Hepatocyte (in vitro differentiated cells): Measurements from ENCODE around the gene TMED7. TPM values are rescaled to one million over a fixed set of nuclear protein-coding genes. Genes with fewer than 3 reads are reported as not detected.

Source experiments
- DNase-seq: peaks from one replicate; pipeline ENCODE4 v3.0.0-alpha.2; 2016; ENCODE audit warnings: low spot score
- H2AFZ ChIP-seq: fragments of 200-600 bp; sonication (generic); 2 replicates; pipeline ENCODE4 v1.6.0; 2016; ENCODE audit warnings: antibody characterized with exemption, mild to moderate bottlenecking
- H3K27ac ChIP-seq: fragments of 200-600 bp; sonication (generic); 2 replicates; pipeline ENCODE4 v1.5.1; 2016; ENCODE audit warnings: mild to moderate bottlenecking
- H3K27me3 ChIP-seq: fragments of 200-600 bp; sonication (generic); 2 replicates; pipeline ENCODE4 v1.6.1; 2016
- H3K36me3 ChIP-seq: fragments of 200-600 bp; sonication (generic); replicated peaks from 2 replicates; pipeline ENCODE4 v1.5.1; 2016; ENCODE audit warnings: low read depth; ENCODE audit not compliant: insufficient read depth
- H3K4me1 ChIP-seq: fragments of 200-600 bp; sonication (generic); 2 replicates; pipeline ENCODE4 v1.5.1; 2016; ENCODE audit warnings: mild to moderate bottlenecking, moderate library complexity; ENCODE audit not compliant: insufficient read depth
- H3K4me2 ChIP-seq: fragments of 200-600 bp; sonication (generic); 2 replicates; pipeline ENCODE4 v1.6.0; 2016
- H3K4me3 ChIP-seq: fragments of 200-600 bp; sonication (generic); 2 replicates; pipeline ENCODE4 v1.5.1; 2016; ENCODE audit warnings: mild to moderate bottlenecking
- H3K79me2 ChIP-seq: fragments of 200-600 bp; sonication (generic); 2 replicates; pipeline ENCODE4 v1.6.0; 2017; ENCODE audit warnings: mild to moderate bottlenecking
- H3K9me2 ChIP-seq: fragments of 200-600 bp; sonication (generic); replicated peaks from 2 replicates; pipeline ENCODE4 v1.6.0; 2017; ENCODE audit warnings: mild to moderate bottlenecking; ENCODE audit not compliant: insufficient read depth
- H3K9me3 ChIP-seq: fragments of 200-600 bp; sonication (generic); 2 replicates; pipeline ENCODE4 v1.5.1; 2016; ENCODE audit warnings: low read depth, mild to moderate bottlenecking
- H4K20me1 ChIP-seq: fragments of 200-600 bp; sonication (generic); 2 replicates; pipeline ENCODE4 v1.6.0; 2016; ENCODE audit warnings: mild to moderate bottlenecking; ENCODE audit not compliant: insufficient read depth, poor library complexity, severe bottlenecking
- CTCF ChIP-seq: fragments of 200-600 bp; sonication (generic); IDR thresholded peaks from 2 replicates; pipeline ENCODE4 v1.5.1; 2016; ENCODE audit warnings: antibody characterized with exemption, mild to moderate bottlenecking; ENCODE audit not compliant: poor library complexity
- EZH2 ChIP-seq: fragments of 200-600 bp; sonication (generic); IDR thresholded peaks from 2 replicates; pipeline ENCODE4 v1.6.1; 2016; ENCODE audit warnings: antibody characterized with exemption, mild to moderate bottlenecking, borderline replicate concordance
- EZH2phosphoT487 ChIP-seq: fragments of 200-600 bp; sonication (generic); IDR thresholded peaks from one replicate; pipeline ENCODE4 v1.6.1; 2018; ENCODE audit warnings: antibody characterized with exemption, mild to moderate bottlenecking, low read depth, moderate library complexity; ENCODE audit not compliant: unreplicated experiment, severe bottlenecking
- WGBS: methylation state at CpG from one replicate; pipeline ENCODE4 v1.1.6; 2016; ENCODE audit warnings: low lambda C conversion rate; ENCODE audit errors: missing lambda C conversion rate; 5-methylcytosine and 5-hydroxymethylcytosine counted together
- polyA plus RNA-seq: library from polyadenylated mRNA; unstranded; fragments of >200 nt; fragmentation: Nextera tagmentation; extraction: Ambion mirVana; gene quantifications from 2 replicates; pipeline ENCODE4 v1.2.1, GENCODE V29; 2016
- total RNA-seq: library from RNA; depleted of rRNA; stranded (reverse); fragments of >200 nt; gene quantifications from 2 replicates; pipeline ENCODE4 v1.2.3, GENCODE V29; 2014

Gene TMED7
- total and polyA plus RNA-seq, 2 experiments from 2014 or later = 88.1 to 214 TPM

DNA sequence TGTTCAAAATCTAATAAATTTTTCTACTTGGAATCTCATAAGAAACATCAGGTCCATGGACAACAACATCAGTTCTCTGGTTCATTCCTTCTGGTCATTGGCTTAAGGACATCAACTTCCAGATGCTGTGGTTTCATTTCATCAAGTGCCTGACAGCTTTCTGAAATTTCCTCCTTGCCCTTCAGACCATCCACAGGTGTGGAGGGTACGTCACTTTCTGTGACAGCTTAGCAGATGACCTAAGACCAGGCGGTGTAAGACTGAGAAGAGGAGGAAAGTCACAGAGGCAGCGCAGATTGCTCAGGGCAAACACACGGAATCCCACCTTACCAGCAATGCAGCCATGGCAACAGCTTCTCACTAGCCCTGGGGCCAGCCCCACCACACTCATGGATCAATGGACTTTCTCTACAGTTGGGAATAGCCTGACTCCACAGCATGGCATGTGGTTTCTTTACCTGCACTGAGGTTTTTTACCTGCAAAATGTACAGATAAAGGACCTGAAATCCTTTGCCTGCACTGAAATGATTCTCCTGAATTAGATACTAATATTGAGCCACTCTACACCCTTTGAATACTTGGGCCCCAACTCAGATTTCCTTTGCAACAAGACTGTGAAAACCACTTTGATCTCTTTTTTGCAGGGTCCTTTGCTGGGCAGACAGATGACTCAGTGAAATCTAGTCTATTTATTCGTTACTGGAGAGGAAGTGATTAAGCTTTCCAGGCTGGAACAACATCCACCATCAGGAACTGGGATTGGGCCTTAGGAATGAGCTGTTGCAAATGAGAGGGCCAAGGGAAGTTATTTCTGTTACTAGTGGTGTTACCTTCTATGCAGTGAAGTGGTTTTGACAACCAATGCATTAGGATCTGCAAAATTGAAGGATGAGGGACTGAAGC, 50.4 kb downstream of the TMED7 start:
- no peaks in the 10 kb centered on the region for H3K27me3 ChIP-seq
- no peak for DNase-seq
- H3K27ac ChIP-seq = no peak overlapping the region
- no peaks in the 10 kb centered on the region for H4K20me1 ChIP-seq
- TF ChIP-seq EZH2phosphoT487 = no peak
- TF ChIP-seq EZH2 = no peak
- TF ChIP-seq CTCF = no peak
- no peak overlapping the region for H3K4me3 ChIP-seq
- no peaks in the 10 kb centered on the region for H3K36me3 ChIP-seq
- no peaks in the 10 kb centered on the region for H3K4me1 ChIP-seq
- H3K9me2 ChIP-seq = no peaks in the 10 kb centered on the region
- H2AFZ ChIP-seq = no peak overlapping the region
- H3K79me2 ChIP-seq = no peaks in the 10 kb centered on the region
- no peak overlapping the region for H3K4me2 ChIP-seq
- 71% methylated on average over 5 of the region's 5 CpGs for WGBS
- H3K9me3 ChIP-seq = no peaks in the 10 kb centered on the region

- no peaks in the 10 kb centered on the region for H3K4me1 ChIP-seq
- no peak overlapping the region for H2AFZ ChIP-seq
- no peaks in the 10 kb centered on the region for H3K27me3 ChIP-seq
- no peak overlapping the region for H3K4me2 ChIP-seq
- no peak overlapping the region for H3K27ac ChIP-seq
- no peaks in the 10 kb centered on the region for H4K20me1 ChIP-seq
- H3K9me2 ChIP-seq = no peaks in the 10 kb centered on the region
- H3K9me3 ChIP-seq = no peaks in the 10 kb centered on the region
- H3K4me3 ChIP-seq = no peak overlapping the region
- TF ChIP-seq EZH2phosphoT487 = no peak
- no peak for TF ChIP-seq EZH2
- no peak for TF ChIP-seq CTCF
- DNase-seq = no peak
- no peaks in the 10 kb centered on the region for H3K79me2 ChIP-seq
- WGBS = 76% methylated on average over 2 of the region's 2 CpGs
- H3K36me3 ChIP-seq = no peaks in the 10 kb centered on the region
Observed at GRCh38 chr5:115573133-115573532, 52.7 kb downstream of the TMED7 start.

- Histone ChIP-seq H3K27ac (no peak overlapping the region), H3K36me3 (no peaks in the 10 kb centered on the region), H2AFZ (no peak overlapping the region), H3K4me2 (no peak overlapping the region), H3K27me3 (no peaks in the 10 kb centered on the region), H4K20me1 (no peaks in the 10 kb centered on the region), H3K79me2 (no peaks in the 10 kb centered on the region), H3K4me3 (no peak overlapping the region), H3K4me1 (no peaks in the 10 kb centered on the region), H3K9me2 (no peaks in the 10 kb centered on the region), H3K9me3 (no peaks in the 10 kb centered on the region)
- 84% methylated on average over 5 of the region's 5 CpGs for WGBS
- TF ChIP-seq EZH2 (no peak), CTCF (no peak), EZH2phosphoT487 (no peak)
- DNase-seq = no peak
Observed at GRCh38 chr5:115571441-115571878, 54.4 kb downstream of the TMED7 start.
